ENCODE results near the gene BRDT.
"Not testable (repeated sequence)": the region's sequence is repeated elsewhere in the genome, so short reads cannot be mapped to it uniquely, and the experiment has no call there.

BRDT gene

DNA sequence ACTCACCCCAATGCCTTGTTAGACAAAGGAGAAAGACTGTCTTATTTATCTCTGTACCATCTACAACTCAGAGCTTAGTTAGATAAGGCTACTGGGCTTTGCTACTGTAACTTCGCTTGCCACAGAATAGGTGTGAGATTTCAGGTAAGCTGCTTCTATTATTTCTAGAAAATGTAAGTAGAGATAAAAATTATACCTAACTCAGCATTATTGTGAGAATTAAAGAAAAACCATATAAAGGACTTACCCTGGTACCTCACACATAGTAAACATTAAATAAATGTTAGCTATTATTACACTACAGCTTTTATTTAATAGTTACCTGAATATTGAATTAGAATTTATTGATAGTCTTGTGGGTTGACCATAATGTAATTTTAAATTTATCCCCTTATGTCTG lies 44.1 kb downstream of the BRDT start:
- DNase-seq, result no peak

DNA sequence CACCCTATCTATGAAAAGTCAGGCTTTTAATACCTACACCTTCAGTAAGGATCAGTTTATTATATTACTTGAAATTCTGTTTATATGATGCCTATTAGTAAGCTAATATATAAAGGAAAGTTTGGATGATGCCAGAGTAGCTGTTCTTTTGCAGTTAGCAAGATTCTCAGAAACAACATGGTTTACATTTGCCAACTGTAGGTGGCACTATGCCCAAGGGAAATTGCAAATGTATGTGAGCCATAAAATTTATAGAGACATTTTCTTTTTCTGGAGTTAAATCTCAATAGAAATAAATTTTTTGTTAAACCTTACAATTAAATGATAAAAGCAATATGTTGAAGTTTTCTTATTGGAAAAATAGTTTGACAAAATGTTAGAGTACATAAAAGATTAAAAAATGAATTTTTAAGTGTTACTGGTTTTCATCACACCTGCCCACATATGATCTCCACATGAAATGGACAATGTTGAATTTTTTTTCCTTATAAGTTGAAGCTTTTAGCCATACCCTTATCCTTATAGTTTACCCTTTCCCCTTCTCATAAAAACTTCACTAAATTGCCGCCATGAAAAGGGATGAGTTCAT lies 48.5 kb downstream of the BRDT start:
- DNase-seq, result no peak

DNA sequence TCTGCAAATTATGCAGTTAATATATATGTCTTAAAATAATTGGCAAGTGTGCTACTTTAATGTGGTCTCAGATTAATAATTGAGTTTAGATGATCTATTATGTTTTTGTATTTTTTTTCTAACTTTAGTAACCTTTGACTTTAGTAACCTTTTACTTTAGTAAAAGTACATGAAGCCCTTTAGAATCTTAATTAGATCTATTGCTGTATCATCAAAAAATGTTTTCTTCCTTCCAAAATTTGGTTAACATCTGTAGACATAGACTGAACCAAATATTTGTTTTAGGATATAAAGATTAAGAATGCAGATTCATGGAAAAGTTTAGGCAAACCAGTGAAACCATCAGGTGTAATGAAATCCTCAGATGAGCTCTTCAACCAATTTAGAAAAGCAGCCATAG lies 54.9 kb downstream of the BRDT start:
- no peak for DNase-seq

DNA sequence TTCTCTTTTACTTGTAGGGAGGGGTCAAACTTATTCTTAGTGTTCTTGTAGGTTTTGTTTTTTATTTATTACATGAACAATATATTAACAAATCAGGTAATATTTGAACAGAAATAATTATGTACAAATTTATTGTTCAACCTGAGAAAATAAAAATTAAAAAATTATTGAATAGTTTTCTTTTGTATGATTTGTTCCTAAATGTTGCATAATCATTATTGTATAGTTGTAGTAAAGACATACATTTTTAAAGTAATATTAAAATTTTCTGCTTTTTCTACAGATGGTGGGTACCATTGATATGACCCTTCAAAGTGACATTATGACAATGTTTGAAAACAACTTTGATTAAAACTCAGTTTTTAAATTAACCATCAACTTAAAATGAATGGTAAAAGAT lies 64.7 kb downstream of the BRDT start:
- no peak for DNase-seq

DNA sequence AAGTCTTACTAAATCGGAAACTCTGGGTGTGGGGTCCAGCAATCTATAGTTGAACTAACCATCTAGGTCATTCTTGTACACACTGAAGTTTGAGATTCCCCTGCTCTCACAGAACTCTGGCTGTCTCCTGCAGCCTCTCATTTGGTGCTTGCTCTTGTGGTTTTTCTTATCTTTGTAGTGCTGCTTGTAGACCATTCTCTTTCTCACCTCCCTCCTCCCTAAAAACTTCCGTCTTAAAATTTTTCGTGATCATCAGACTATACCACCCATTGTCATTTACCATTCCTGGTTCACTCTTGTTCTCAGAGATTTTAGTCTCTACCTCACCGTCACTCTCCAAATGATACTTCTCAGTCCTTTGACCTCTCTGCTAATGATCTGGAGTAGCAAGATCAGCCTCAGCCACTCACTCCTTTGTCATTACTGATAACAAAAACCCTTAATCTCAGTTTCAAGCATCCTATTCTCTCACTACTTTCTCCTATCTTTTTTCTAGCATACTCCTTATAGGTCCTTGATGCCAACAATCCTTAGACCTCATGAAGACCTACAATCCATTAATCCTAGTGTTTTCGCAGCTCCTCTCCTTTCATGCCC lies 67.6 kb downstream of the BRDT start:
- DNase-seq, result no peak

DNA sequence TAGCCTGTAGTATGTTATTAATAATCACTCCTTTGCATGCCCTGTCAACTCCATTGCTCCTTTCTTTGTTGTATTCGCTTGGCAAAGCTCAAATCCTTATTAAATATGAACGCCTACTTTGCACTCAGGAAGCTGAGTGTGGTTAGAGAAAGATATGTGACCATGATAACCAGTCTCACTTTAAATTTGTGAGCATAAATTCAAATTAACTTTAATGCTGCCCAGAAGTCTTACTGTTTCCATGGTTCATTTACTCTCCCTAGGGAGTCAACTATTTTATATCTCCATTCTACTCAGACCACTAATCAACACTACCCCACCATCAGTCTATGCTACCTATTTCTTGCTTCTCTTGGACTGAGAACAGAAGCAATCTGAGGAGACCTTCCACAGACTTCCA lies 68.5 kb downstream of the BRDT start:
- DNase-seq, result no peak

DNA sequence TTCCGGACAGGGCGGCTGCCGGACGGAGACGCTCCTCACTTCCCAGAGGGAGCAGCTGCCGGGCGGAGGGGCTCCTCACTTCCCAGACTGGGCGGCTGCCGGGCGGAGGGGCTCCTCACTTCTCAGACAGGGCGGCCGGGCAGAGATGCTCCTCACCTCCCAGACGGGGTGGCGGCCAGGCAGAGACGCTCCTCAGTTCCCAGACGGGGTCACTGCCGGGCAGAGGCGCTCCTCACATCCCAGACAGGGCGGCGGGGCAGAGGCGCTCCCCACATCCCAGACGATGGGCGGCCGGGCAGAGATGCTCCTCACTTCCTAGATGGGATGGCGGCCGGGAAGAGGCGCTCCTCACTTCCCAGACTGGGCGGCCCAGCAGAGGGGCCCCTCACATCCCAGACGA lies 76.8 kb downstream of the BRDT start:
- not testable (repeated sequence) for DNase-seq

DNA sequence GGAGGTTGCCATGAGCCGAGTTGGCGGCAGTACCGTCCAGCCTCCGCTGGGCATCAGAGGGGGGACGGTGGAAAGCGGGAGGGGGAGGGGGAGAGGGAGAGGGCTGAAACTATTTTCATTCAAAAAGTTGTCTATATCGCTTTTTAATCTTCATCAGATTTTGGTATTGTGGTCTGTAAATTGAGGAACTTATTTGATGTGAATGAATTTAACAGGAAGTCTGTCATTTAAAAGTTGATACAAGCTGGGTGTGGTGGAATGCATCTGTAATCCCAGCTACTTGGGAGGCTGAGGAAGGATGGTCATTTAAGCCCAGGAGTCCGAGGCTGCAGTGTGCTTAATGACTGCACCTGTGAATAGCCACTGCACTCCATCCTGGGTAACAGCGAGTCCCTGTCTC lies 77.6 kb downstream of the BRDT start:
- no peak for DNase-seq

DNA sequence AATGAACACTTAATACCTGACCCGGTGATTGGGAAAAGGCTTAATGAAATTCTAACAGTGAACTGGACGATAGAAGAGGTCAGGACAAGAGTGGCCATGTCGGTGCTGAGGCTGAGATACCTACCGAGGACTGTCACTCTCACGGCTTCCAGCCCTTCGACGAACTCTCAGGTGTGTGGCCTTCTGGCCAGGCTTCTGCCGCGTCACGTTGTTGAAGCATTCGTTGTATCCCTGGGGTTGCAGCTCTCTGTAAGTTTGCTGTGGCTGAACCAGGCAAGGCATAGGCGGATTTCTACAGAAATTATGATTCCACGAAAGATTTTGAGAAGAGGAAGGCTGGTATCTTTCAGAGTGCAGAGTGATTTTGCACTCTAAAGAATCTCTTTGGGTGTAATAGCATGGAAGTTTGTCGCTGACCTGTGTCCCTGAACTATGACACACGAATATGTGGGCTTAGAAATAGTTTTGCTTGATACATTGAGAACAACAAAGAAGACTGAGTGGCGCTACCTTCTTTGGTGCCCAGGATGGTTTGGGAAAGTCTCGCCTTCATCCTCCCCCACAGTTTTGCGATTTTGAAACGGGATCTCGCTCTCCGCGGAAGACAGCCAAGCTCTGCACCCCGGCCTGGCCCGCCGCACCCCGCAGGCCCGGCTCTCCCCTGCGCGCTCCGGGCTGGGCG lies 80.2 kb downstream of the BRDT start:
- DNase-seq, result no peak

DNA sequence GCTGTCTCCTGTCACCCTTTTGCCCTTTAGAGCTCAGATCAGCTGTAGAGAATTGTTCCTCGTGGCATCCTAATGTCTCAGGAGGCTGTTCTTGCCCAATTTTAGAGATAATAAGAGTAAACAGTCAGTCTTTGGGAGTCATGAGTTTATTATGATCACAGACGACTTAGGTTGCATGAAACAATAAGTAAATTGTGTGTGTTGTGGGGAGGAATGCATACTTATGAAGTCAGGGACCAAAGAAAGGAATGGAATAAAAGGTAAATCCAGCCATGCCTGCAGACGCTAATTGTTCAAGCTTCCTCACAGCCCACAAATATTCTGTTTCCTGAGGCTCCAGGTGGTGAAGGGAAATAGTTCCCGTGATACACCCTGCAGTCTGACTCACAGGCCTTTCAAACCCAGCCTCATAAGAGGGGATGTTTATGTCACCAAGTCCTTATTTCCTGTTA lies 81.5 kb downstream of the BRDT start:
- no peak for DNase-seq

DNA sequence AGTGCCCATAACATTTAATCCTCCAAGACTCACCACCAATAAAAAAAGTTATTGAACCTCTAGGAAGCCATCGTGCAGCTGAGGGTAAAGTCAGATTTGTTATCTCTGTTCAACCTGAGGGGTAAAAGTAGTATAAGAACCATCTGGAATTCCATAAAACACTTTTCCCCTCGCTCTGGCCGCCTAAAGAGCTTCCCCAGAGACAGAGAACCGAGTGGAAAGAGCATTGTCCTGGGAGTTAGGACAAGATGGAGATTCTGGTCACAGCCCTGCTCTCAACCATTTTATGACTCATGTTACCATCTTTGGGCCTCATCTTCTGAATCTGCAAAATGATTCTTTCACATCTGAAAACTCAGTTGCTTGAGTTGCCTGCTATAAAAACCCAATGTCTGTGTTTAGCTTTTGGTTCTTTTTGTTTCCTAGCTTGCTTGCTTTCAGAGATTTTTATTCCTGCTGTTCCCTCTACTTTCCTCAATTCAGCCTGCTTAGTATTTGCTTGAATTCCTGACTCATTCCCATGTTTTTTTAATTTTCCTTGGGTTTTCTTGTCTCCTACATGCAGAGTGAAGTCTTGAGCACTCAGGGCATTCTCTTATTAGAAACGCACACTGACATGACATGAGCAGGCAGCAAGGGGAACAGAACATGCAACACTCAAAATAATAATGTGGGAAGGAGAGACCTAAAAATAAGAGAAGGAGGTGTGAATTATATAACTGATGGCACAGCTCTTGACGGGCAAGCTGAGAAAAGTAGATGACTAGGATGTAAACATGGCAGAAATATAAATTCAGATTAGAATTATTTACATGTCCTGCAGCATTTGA lies 82.3 kb downstream of the BRDT start:
- DNase-seq, result no peak

DNA sequence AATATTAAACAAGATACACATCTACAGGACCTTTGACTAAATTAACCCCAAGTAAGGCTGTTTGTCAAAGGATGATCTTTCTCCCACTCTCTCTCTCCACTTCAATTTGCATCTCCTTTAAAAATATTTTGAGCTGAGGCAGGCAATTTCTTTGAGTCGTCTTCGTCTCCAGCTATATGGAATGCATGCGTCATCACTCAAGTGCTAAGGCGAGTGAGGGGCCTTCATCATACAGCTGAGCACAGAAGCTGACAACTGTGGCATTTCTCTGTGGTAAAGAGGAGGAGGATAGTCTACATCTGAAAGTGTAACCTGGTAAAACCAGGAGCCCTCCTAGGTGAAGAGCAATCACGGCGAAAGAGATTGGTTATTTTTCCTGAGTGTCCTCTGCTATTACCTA lies 88.2 kb downstream of the BRDT start:
- no peak for DNase-seq

DNA sequence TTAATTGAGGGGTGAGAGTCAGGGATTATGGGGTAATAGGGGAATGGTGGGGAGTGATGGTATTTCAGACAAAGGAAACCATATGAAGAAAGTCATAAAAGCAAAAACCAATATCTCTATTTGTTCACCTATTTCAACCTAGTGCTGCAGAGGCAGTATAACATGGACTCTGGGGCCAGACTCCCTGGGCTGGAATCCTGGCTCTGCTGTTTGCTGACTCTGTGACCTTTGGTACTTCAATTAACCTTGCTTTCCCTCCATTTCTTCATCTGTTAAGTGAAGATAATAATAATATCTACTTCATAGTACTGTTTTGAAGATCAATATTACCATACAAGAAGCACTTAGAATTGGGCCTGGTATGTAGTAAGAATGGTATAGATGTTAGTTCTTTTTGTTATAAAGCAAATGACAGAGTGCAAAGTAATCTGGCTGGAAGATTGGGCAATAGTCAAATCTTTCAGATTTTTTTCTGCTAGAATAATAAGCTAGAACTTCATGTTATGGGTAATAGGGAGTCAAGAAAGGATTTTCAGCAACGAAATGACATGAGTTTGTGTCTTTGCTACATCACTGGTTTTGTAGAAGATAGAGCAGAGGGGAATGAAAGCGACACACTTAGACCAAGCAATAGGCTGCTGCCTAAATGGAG lies 89.6 kb downstream of the BRDT start:
- no peak for DNase-seq

DNA sequence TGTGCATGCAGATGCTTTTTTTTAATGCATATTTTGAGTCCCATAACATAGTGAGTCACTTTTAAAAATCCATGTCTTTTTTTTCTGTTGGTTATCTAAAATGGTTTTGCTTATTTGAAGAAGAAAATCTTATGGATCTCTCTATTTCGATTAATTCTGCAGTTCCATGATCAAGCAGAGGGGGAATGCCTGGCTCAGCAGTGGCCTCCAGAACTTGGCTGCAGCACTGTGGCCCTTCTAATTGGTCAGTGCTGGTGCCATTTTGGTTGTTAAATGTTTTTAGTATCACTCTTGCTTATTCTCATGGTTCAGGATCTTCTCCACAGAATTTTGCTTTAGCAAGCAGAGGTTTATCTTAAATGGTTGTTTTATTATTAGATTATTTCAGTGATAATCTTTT lies 91.8 kb downstream of the BRDT start:
- DNase-seq, result no peak

DNA sequence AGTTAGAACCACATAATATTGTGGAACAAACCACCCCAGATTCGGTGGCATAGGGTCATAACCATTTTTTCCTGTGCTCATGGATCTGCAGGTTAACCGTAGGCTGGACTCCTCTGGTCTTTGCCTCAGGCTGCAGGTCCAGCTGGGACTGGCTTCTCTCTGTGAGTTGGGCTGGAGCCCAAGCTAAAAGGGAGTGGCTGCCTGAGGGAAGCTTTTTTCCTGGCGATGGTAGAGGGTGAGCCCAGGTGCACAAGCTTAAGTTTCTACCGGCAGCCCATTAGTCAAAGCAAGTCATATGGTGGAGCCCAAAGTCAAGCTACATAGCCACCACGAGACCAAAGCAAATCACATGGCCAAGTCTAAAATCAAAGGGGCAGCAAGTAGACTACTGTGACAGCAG lies 94.4 kb downstream of the BRDT start:
- DNase-seq, result no peak

DNA sequence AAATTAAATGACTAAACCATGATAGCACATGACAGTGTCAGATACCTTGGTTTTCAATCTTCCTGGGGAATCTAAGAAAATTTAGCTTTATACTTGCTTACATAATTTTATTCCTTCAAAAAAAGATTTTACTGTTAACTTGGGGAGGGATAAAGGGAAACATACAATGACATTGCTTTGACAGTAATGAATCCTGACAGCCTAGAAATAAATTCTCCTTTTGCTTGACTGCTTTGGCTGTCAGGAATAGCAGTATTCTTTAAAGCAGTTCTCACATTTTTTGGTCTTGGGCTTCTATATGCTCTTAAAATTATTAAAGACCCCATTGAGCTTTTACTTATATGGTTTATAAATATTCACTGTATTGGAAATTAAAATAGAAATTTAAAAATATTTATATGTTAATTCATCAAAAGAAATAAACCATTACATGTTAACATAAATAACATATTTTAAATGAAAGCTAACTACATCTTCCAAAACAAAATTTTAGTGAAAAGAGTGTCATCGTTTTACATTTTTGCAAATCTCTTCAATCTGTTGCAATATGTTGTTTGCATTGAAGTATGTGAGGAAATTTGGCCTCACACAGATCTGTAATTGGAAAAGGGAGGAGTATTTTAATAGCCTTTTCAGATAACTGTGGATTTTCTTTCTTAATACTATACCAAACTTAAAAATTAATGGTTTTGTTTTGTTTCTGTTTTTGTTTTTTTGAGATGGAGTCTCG lies 96.7 kb downstream of the BRDT start:
- no peak for DNase-seq

DNA sequence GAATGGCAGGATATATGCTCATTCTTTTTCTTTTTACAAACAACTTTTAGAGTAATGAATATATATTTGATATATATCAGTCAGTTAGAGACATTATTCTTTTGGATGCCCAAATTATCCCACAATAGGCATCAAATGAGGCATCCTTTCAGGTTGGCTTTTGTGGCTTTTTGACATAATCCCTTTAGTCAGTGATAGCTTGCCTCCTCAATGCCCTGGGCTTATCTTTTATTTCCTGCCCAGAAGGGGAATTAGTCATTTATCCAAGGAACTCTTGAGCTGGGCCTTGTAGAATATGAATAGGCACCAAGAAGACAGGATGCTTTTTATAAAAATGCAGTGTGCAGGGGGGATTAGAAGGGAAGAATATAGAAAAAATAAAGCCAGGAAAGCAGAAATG lies 102.7 kb downstream of the BRDT start:
- no peak for DNase-seq

Data from NCI-H187 treated with DMSO at 0.1 percent for 48 hours (cell line).